Measurements from ENCODE around the gene CWH43. TPM values are rescaled to one million over a fixed set of nuclear protein-coding genes. Genes with fewer than 3 reads are reported as not detected.
"Not testable (repeated sequence)": the region's sequence is repeated elsewhere in the genome, so short reads cannot be mapped to it uniquely, and the experiment has no call there.

Gene CWH43
- polyA plus RNA-seq, 1 experiment, result not detected

DNA sequence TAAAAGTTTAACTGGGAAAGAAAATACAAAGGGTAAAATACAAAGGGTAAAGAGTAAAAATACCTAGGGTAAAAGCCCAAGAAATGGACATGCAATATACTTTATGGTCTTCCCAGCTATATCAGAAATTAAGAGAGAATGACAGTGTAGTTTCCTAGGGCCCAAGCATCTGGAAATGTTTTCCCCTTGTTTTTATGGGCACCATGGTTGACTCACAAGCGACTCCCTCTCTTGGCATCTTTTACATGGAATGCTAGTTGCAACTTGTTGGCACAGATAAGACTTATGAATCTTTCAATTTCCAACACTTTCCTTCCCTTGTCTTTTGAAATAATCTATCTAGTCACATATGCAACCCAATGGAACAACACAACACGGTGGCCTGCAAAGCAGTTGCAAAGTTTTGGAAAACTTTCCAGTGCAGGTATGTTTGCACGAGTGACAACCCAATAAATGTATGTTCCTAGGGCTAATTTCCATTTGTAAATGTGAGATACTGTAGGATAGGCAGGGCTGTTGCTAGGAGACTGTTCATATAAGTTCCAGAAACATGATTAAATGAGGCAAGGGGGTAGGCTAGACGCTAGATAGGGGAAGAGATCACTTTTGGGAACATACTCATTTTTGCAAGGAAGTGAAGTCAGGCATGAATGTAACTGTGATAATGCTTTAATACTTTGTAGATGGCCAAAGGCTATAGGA, 36.4 kb upstream of the CWH43 start:
- ChIA-PET POLR2A (interaction anchor here (0.6 kb wide), 1 partner anchor 616 kb away, joined by 5 read pairs; no protein-coding TSS in a partner anchor), CTCF (interaction anchor here (1.0 kb wide), 1 partner anchor 14 kb away, joined by 3 read pairs; no protein-coding TSS in a partner anchor)
- no peak overlapping the region for H3K4me3 ChIP-seq (ENCODE audit: low read depth, low read length)
- TF ChIP-seq, protein P1, sequence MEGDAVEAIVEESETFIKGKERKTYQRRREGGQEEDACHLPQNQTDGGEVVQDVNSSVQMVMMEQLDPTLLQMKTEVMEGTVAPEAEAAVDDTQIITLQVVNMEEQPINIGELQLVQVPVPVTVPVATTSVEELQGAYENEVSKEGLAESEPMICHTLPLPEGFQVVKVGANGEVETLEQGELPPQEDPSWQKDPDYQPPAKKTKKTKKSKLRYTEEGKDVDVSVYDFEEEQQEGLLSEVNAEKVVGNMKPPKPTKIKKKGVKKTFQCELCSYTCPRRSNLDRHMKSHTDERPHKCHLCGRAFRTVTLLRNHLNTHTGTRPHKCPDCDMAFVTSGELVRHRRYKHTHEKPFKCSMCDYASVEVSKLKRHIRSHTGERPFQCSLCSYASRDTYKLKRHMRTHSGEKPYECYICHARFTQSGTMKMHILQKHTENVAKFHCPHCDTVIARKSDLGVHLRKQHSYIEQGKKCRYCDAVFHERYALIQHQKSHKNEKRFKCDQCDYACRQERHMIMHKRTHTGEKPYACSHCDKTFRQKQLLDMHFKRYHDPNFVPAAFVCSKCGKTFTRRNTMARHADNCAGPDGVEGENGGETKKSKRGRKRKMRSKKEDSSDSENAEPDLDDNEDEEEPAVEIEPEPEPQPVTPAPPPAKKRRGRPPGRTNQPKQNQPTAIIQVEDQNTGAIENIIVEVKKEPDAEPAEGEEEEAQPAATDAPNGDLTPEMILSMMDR (IDR thresholded peaks at IDR 0.05; ENCODE audit: insufficient read depth, low read depth, low read length), result no peak
- H3K27me3 ChIP-seq (ENCODE audit: control insufficient read depth, insufficient read depth, low read length), result no peaks in the 10 kb centered on the region
- no peaks in the 10 kb centered on the region for H3K36me3 ChIP-seq (ENCODE audit: control insufficient read depth, insufficient read depth, low read length)
- DNase-seq (ENCODE audit: low read depth), result peak; percentile 44

DNA sequence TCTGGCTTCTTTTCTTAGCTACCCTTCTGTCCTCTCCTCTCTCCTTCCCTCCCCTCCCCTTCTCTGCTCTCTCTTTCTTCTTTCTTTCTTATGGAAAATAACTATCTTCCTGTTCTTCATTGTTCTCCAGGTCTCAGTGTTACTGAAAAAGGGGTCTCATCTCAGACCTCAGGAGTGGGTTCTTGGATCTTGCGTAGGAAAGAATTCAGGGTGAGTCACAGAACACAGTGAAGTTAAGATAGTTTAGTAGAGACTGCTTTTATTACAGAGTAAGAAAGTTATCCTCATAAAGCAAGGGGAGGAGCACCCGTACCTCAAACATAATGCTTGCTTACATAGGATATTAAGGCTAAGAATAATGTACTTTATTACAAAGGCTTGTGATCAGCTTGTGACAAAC, 31.8 kb upstream of the CWH43 start:
- POLR2A ChIA-PET, result no interaction called here
- TF ChIP-seq, protein P1 (IDR thresholded peaks at IDR 0.05; ENCODE audit: insufficient read depth, low read depth, low read length), result no peak
- no peak for DNase-seq (ENCODE audit: low read depth)
- Histone ChIP-seq H3K27me3 (ENCODE audit: control insufficient read depth, insufficient read depth, low read length) (no peaks in the 10 kb centered on the region), H3K4me3 (ENCODE audit: low read depth, low read length) (no peak overlapping the region), H3K36me3 (ENCODE audit: control insufficient read depth, insufficient read depth, low read length) (no peaks in the 10 kb centered on the region)
- CTCF ChIA-PET, result interaction anchor here (0.7 kb wide), 2 partner anchors 202 to 375 kb away, joined by 3 read pairs; no protein-coding TSS in a partner anchor

DNA sequence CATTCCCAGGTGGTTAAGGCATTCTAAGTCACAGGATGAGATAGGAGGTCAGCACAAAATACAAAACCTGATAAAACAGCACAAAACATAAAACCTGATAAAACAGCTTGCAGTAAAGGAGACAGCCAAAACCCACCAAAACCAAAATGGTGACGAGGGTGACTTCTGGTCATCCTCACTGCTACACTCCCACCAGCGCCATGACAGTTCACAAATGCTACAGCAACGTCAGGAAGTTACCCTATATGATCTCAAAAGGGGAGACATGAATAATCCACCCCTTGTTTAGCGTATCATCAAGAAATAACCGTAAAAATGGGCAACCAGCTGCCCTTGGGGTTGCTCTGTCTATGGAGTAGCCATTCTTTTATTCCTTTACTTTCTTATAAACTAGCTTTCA, 28.7 kb upstream of the CWH43 start:
- H3K27me3 ChIP-seq (ENCODE audit: control insufficient read depth, insufficient read depth, low read length); H3K4me3 ChIP-seq (ENCODE audit: low read depth, low read length); H3K36me3 ChIP-seq (ENCODE audit: control insufficient read depth, insufficient read depth, low read length); DNase-seq (ENCODE audit: low read depth); POLR2A ChIA-PET: not testable (repeated sequence)
- CTCF ChIA-PET, result interaction anchor here (3.3 kb wide), 1 partner anchor 379 kb away, joined by 13 read pairs; no protein-coding TSS in a partner anchor

DNA sequence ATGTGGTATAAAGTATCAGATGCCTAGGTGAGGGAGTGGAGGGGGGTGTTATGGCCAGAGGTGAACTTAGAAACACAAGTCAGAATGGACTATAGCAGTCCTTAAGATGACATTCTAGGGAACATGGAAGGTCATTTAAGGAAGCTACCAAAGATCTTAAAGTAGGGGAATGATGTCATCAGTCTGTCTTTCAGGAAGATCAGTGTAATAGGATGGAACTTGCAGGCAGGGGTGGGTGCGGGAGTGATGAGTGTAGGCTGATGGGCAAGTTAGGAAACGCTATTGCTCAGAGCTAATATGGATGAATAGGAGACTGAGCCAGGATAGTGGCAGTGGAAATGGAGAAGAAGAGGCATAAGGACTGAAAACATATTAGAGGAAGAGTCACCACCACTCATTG, 27.5 kb upstream of the CWH43 start:
- DNase-seq (ENCODE audit: low read depth), result no peak
- H3K27me3 ChIP-seq (ENCODE audit: control insufficient read depth, insufficient read depth, low read length), result no peaks in the 10 kb centered on the region
- ChIA-PET CTCF (interaction anchor here (0.7 to 3.3 kb wide), 3 partner anchors 178 to 382 kb away, joined by 3 to 13 read pairs (median 4); no protein-coding TSS in a partner anchor), POLR2A (no interaction called here)
- TF ChIP-seq, protein P1 (IDR thresholded peaks at IDR 0.05; ENCODE audit: insufficient read depth, low read depth, low read length), result no peak
- H3K4me3 ChIP-seq (ENCODE audit: low read depth, low read length), result no peak overlapping the region
- H3K36me3 ChIP-seq (ENCODE audit: control insufficient read depth, insufficient read depth, low read length), result no peaks in the 10 kb centered on the region

DNA sequence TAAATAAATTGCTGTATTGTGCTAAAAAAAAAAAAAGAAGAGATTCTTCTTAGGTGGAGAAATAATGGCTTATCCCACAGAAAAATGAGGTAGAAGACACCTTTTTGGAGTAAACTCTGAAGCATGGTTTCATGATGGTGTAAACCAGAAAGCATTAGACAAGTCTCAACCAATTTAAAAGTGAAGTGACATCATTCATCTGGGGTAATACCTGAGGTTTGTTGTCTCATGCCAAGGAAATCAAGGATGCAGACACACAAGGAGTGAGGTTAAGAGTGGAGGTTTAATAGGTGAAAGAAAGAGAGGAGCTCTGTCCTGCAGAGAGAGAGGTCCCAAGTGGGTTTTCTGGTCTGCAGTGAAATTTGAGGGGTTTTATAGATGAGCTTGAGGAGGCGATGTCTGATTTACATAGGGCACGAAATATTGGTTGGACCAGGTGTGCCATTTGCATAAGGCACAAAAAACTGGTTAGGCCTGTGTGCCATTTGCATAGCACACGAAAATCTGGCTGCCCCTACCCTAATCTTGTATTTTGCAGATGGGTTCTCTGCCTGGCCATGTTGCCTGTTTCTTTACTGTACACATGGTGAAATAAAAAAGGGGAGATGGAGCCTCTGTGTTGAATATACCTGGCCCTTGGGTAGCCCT, 25.0 kb upstream of the CWH43 start:
- DNase-seq (ENCODE audit: low read depth), result no peak
- no peak overlapping the region for H3K4me3 ChIP-seq (ENCODE audit: low read depth, low read length)
- TF ChIP-seq, protein P1 (IDR thresholded peaks at IDR 0.05; ENCODE audit: insufficient read depth, low read depth, low read length), result no peak
- no peaks in the 10 kb centered on the region for H3K27me3 ChIP-seq (ENCODE audit: control insufficient read depth, insufficient read depth, low read length)
- H3K36me3 ChIP-seq (ENCODE audit: control insufficient read depth, insufficient read depth, low read length), result no peaks in the 10 kb centered on the region
- ChIA-PET CTCF (interaction anchor here (1.5 to 6.6 kb wide), 4 partner anchors 10 to 382 kb away, joined by 7 to 38 read pairs (median 8); partner anchors contain the start of gene FRYL), POLR2A (no interaction called here)

Measured in BJ (cell line).